Measurements from ENCODE around the gene TLCD4. TPM values are rescaled to one million over a fixed set of nuclear protein-coding genes. Genes with fewer than 3 reads are reported as not detected.

TLCD4 gene
- total and polyA plus RNA-seq, 2 of the 13 experiments (the other 11 are each of a cell fraction or from before 2014, with no cell fraction given), result 4.7 to 14.5 TPM

DNA sequence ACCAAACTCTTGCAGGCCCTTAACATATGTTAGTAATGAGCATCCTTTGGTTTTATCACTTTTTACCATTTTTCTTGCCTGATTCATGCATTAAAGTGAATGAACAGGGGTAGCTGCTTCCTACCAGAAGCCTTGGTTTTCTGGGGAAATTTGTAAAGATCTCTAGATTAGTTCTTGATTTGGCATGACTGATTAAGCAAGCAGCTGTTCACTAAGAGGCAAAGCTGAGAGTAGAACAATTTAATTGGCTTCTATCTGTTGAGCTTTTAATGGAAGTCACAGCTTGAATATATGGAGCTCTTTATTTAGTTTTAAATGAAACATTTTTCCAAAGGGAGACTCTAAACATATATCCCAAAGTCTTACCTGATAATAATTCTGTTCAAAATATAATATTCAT lies 23.6 kb downstream of the TLCD4 start:
- Histone ChIP-seq H3K9ac (ENCODE audit: insufficient read depth, low read depth, low read length) (no peak overlapping the region), H3K4me3 (replicated peaks in 1 of 3; ENCODE audit: insufficient read depth in 1 of 3, low read depth in 2 of 3, low read length in 3 of 3) (no peak overlapping the region), H3K4me1 (ENCODE audit: insufficient read depth, low read length) (peaks cover 4% of the 10 kb centered on the region), H3K9me3 (ENCODE audit: low read length) (no peaks in the 10 kb centered on the region), H3K36me3 (replicated peaks in 1 of 2; ENCODE audit: control insufficient read depth in 1 of 2, insufficient read depth in 2 of 2, low read length in 2 of 2) (peaks cover 0 to 14% of the 10 kb centered on the region in 2 experiments; a peak in 1 of 5 replicates), H3K4me2 (ENCODE audit: low read depth, low read length) (no peak overlapping the region), H3K27me3 (ENCODE audit: control insufficient read depth in 1 of 2, insufficient read depth in 2 of 2, low read length in 2 of 2) (no peaks in the 10 kb centered on the region), H4K20me1 (ENCODE audit: insufficient read depth, low read length) (no peaks in the 10 kb centered on the region), H3K79me2 (ENCODE audit: insufficient read depth, low read length) (no peaks in the 10 kb centered on the region), H3K27ac (ENCODE audit: extremely low read length, insufficient read depth, low read length) (no peak overlapping the region), H2AFZ (ENCODE audit: low read length) (no peak overlapping the region)
- no TSS peak for BruUV-seq (replicated peaks)
- intact Hi-C loops (cut with micrococcal nuclease; ENCODE audit: unreplicated experiment) (loop anchor here (2.0 kb wide), 1 partner anchor 22 kb away; no protein-coding TSS in a partner anchor), in situ Hi-C loops (cut with HindIII; ENCODE audit: extremely low pct_ligation_motif_present, low pct_unique_long_range_greater_than_20kb) (no loop called here)
- no peak for DNase-seq (ENCODE audit: low spot score)
- no peak for ATAC-seq
- POLR2A ChIA-PET, result interaction anchor here (0.8 kb wide), 1 partner anchor 18 kb away, joined by 3 read pairs; no protein-coding TSS in a partner anchor
- no peak for FAIRE-seq
- CTCF ChIA-PET (ENCODE audit: low intra/inter-chr PET ratio, low total read pairs), result no interaction called here
- TF ChIP-seq SUZ12 (IDR thresholded peaks at IDR 0.05; ENCODE audit: low read depth, low read length), result no peak
- no peak for TF ChIP-seq EP300 (IDR thresholded peaks at IDR 0.05; ENCODE audit: low read depth in 2 of 2, low read length in 2 of 2)
- TF ChIP-seq EP300 (CRISPR knock-in tag; IDR thresholded peaks at IDR 0.05; ENCODE audit: borderline replicate concordance), result no peak
- TF ChIP-seq MED1 (CRISPR knock-in tag; IDR thresholded peaks at IDR 0.05), result no peak
- no peak for TF ChIP-seq PTBP1 (IDR thresholded peaks at IDR 0.05; ENCODE audit: low read depth, low read length, poor library complexity, severe bottlenecking)
- no peak for TF ChIP-seq ZNF225 (CRISPR knock-in tag; IDR thresholded peaks at IDR 0.05)
- TF ChIP-seq ZNF816 (CRISPR knock-in tag; IDR thresholded peaks at IDR 0.05; ENCODE audit: borderline replicate concordance), result no peak
- no peak for TF ChIP-seq AGO2 (optimal IDR thresholded peaks at IDR 0.05; ENCODE audit: low read depth, low read length)
- no peak for TF ChIP-seq JUN (CRISPR knock-in tag; IDR thresholded peaks at IDR 0.05)

GRCh38 chr1:95145493-95145892 lies 28.3 kb downstream of the TLCD4 start:
- no peaks in the 10 kb centered on the region for H3K79me2 ChIP-seq (ENCODE audit: insufficient read depth, low read length)
- no peak overlapping the region for H2AFZ ChIP-seq (ENCODE audit: low read length)
- H3K4me1 ChIP-seq (ENCODE audit: insufficient read depth, low read length), result no peaks in the 10 kb centered on the region
- no peak overlapping the region for H3K9ac ChIP-seq (ENCODE audit: insufficient read depth, low read depth, low read length)
- no peak overlapping the region for H3K4me3 ChIP-seq (replicated peaks in 1 of 3; ENCODE audit: insufficient read depth in 1 of 3, low read depth in 2 of 3, low read length in 3 of 3)
- H4K20me1 ChIP-seq (ENCODE audit: insufficient read depth, low read length), result no peaks in the 10 kb centered on the region
- no TSS peak for BruUV-seq (replicated peaks)
- peaks cover 4 to 13% of the 10 kb centered on the region in 2 experiments; a peak in 3 of 5 replicates for H3K36me3 ChIP-seq (replicated peaks in 1 of 2; ENCODE audit: control insufficient read depth in 1 of 2, insufficient read depth in 2 of 2, low read length in 2 of 2)
- ATAC-seq (no peak), FAIRE-seq (no peak), DNase-seq (ENCODE audit: low spot score) (no peak)
- 98% methylated on average over 1 of the region's 1 CpG for WGBS (ENCODE audit: low lambda C conversion rate)
- in situ Hi-C loops (cut with HindIII; ENCODE audit: extremely low pct_ligation_motif_present, low pct_unique_long_range_greater_than_20kb) (no loop called here), intact Hi-C loops (cut with micrococcal nuclease; ENCODE audit: unreplicated experiment) (no loop called here)
- ChIA-PET CTCF (ENCODE audit: low intra/inter-chr PET ratio, low total read pairs) (no interaction called here), POLR2A (no interaction called here)
- no peaks in the 10 kb centered on the region for H3K9me3 ChIP-seq (ENCODE audit: low read length)
- no peaks in the 10 kb centered on the region for H3K27me3 ChIP-seq (ENCODE audit: control insufficient read depth in 1 of 2, insufficient read depth in 2 of 2, low read length in 2 of 2)
- H3K4me2 ChIP-seq (ENCODE audit: low read depth, low read length), result no peak overlapping the region
- H3K27ac ChIP-seq (ENCODE audit: extremely low read length, insufficient read depth, low read length), result no peak overlapping the region
- TF ChIP-seq, protein P1, sequence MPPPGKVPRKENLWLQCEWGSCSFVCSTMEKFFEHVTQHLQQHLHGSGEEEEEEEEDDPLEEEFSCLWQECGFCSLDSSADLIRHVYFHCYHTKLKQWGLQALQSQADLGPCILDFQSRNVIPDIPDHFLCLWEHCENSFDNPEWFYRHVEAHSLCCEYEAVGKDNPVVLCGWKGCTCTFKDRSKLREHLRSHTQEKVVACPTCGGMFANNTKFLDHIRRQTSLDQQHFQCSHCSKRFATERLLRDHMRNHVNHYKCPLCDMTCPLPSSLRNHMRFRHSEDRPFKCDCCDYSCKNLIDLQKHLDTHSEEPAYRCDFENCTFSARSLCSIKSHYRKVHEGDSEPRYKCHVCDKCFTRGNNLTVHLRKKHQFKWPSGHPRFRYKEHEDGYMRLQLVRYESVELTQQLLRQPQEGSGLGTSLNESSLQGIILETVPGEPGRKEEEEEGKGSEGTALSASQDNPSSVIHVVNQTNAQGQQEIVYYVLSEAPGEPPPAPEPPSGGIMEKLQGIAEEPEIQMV (CRISPR knock-in tag; IDR thresholded peaks at IDR 0.05; ENCODE audit: low read depth), result no peak
- TF ChIP-seq YEATS2 (CRISPR knock-in tag; IDR thresholded peaks at IDR 0.05; ENCODE audit: borderline replicate concordance) (no peak), ZNF317 (CRISPR knock-in tag; IDR thresholded peaks at IDR 0.05) (no peak), ZNF552 (CRISPR knock-in tag; IDR thresholded peaks at IDR 0.05; ENCODE audit: borderline replicate concordance) (no peak), ZHX1 (CRISPR knock-in tag; IDR thresholded peaks at IDR 0.05; ENCODE audit: low read depth) (no peak), MED13 (CRISPR knock-in tag; IDR thresholded peaks at IDR 0.05) (no peak), FOXP1 (IDR thresholded peaks at IDR 0.05) (no peak), FOXP1 (CRISPR knock-in tag; IDR thresholded peaks at IDR 0.05) (no peak)
